Measurements from ENCODE around the gene PLCH2.
"Not testable (repeated sequence)": the region's sequence is repeated elsewhere in the genome, so short reads cannot be mapped to it uniquely, and the experiment has no call there.

The PLCH2 gene

DNA sequence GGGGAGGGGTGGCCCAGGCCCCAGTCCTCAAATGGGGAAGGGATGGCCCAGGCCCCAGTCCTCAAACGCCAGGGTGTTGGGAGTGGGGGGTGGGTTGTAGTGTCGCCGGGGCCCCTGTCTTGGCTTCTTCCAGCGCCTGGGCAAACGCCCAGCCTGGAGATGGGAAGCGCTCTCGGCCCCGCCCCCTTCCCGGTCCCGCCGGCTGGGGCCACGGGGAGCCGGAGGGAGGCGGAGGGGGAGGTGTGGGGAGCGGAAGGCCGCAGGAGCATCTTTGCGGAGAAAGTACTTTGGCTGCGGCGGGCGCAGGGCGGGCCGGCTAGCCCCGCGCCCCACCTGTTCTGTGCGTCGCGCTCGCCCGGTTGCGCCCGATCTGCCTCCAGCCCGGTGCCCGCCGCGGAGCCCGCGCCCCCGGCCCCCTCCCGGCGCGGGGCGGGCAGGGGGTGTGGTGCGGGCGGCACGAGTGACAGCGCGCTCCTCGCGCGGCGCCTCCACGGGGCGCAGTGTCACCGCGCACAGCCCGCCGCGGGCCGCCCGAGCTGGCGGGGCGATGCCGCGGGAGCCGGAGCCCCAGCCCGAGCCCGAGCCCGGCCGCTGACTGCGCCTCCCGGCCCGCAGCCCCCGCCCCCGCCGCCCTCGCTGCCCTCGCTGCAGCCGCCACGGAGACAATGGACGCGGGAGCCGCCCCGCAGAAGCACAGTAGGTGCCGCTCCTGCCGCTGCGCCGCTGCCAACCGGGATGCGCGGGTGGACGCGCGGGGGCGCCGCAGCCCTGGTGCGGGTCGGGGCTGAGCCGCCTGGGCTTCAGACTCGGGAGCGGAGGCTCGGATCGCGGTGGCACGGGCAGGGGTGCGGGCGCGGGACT lies 32.6 kb upstream of the PLCH2 start:
- DNase-seq = no peak

- no peak for DNase-seq
Measured at GRCh38 chr1:2444138-2444591, 31.9 kb upstream of the PLCH2 start.

GRCh38 chr1:2445162-2445822 lies 30.8 kb upstream of the PLCH2 start:
- DNase-seq = no peak

DNA sequence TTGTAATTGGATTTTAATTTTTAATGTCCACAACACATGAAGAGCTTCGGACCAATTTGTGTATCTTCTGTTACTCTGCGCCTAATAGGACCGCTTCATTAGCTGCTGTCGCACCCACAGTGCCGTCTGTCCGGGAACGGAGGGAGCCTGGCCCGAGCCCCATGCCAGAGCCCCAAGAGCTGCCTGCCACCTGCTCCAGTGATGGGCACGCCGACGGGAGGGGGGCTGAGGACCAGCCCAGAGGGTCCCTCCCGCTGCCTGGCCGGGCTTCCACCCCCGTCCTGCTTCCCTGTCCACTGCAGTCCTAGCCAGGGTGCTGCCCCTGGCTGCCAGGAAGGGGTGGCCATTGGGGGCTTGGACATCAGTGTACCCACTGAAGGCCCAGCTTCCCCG lies 30.3 kb upstream of the PLCH2 start:
- DNase-seq = no peak

DNA sequence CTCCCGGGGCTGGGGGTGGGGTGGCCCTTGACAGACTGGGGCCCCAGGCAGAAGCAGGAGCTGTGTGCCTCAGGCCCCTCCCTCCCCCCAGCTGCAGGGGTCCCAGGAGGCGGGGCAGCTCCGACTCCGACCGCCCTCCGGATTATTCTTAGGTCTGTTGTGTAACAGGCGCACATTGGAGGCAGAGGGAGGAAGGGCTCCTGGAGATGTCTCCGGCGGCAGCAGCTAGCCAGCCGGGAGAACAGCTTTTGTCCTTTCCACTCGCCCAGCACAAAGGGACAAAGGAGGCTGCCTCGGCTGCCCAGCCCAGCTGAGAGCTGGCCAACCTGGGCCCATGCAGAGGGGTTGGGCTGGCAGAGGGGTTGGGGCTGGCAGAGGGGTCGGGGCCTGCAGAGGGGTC lies 29.7 kb upstream of the PLCH2 start:
- no peak for DNase-seq

DNA sequence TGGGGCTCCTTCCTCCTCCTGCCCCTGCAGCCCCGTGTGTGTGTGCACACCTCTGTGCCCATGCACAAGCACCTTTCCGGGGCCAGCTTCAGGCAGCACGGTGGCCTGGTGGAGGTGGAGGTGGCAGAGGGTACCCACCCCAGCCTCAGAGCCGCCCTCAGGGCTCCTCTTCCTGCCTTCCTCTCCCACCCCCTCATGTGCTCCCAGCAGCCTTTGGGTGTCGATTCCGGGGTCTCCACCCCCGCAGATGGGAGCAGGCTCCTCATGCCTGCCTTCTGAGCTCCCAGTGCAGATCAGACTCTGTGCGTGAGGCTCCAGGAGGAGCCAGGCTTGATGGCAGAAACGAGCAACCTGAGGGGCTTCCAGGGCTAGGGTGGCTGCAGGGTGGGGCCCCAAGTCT lies 29.2 kb upstream of the PLCH2 start:
- no peak for DNase-seq

DNA sequence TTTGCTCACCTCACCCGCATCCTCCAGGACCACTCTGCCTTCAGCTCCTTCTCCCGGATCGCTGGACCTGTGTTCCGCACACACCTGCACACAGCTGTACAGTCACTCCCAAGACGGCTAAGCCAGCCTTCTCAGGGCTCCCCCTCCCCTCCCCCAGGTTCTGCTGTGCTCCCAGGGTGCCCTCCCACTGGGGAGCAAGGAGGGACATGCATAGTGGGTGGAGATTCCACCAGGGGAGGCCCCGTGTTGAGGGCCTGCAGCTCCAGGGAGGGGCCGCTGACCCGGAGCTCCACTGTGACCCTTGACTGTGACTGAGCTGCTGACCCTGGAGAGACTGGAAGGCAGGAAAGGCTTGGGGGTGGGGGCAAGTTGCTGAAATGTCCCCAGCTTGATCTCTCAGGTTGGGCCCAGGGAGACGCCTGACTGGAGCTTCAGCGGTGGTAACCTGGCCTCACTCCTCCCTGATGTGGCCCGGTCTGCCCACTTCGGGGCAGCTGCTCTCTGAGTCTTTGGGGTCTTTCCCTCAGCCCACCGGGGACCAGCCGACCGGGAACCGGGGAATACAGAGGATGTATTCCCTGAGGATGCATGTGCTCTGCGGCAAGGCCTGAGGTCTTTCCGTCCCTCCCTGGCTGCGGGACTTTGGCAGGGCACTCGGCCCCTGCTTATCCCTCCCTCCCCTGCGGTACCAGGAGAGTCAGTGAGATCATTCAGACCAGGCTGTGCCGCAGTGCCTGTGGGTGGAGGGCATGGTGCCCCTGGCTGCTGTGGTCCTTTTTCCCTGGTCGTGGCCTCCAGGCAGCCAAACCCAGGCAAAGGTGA lies 28.6 kb upstream of the PLCH2 start:
- DNase-seq = no peak

DNA sequence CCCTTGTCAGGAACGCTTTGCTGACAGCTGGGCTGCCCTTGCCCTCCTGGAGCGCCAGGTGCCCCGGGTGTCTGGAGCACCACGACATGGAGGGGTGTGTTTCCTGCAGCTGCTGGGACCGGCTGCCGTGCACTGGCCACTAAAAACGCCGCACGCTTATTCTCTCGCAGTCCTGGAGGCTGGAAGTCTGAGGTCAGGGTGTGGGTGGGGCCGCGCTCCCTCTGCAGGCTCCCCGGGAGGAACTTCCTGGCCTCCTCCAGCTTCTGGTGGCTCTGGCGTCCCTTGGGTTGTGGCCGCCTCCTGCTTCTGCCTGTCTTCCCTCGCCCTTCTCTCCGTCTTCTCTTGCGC lies 28.0 kb upstream of the PLCH2 start:
- DNase-seq = no peak

- DNase-seq = no peak
Measured at GRCh38 chr1:2449636-2450454, 26.2 kb upstream of the PLCH2 start.

DNA sequence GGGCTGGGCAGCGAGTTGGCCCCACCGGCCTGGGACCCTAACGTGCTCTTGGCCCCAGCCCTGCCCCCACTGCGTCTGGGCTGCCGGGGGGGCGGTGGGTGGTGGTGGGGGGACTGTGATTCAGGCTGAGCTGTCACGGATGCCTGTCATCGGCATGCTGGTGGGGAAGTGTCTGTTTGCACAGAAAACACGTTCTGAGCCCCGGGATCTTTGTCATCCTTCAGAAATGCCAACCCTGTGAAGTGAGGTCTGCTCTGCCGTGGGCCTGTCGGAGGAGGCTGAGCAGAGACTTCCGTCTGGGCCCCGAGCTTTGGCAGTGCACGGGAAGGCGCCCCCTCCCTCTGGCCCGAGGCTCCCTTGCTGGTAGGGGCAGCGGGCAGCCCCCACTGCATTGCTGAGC lies 24.3 kb upstream of the PLCH2 start:
- no peak for DNase-seq

- DNase-seq = no peak
Measured at GRCh38 chr1:2452201-2452931, 23.7 kb upstream of the PLCH2 start.

DNA sequence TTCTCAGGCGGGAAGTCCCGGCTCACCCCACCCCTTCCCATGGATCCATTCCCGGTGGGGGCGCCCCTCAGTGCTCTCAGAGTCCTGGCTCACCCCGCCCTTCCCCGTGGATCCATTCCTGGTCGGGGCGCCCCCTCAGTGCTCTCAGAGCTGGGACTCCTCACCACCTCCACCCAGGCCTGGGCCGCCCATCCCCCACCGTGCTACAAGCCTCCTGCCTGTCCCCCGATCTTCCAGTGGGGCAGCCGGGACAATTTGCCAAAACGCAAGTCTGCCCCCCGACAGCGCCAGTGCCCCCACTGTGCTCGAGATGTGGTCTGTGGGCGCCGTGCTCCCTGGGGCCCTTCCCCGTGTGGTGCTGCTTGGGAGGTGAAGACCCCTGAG lies 23.2 kb upstream of the PLCH2 start:
- no peak for DNase-seq

DNA sequence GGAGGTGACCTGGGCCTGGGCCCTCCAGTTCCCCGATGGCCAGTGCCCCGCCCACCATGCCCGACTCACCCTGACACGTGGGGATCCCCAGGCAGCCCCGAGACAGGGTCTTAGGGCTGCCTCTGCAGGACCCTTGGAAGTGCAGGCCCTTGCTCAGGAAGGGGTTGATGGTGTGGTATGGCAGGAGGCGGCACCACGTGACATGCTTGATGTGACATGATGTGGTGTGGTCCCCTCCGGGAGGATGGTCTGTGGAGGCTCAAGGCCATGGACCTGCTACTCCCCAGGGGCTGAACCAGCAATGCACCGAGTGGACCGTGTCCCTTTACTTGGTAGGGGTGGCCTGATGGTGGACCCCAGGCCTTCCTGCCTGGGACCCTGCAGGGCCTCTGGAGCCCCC lies 21.9 kb upstream of the PLCH2 start:
- no peak for DNase-seq

DNA sequence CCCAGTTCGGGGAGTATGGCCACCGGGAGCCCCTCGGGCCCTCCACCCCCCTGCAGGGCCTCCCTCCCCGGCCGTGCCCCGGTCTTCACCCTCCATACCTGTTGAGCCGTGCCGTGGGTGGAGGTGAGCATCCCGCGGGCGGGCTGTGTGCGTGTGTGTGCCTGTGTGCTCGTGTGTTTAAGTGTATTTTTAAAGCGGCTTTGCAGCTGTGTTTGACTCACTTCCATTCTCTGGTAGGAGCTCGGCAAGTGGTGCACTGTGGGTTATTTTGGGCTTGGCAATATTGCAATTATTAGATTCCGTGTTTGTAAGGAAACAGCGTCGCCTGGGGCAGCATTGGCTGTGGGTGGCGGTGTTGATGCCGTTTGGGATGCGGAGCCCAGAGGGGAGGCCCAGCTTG lies 20.3 kb upstream of the PLCH2 start:
- DNase-seq = no peak

DNA sequence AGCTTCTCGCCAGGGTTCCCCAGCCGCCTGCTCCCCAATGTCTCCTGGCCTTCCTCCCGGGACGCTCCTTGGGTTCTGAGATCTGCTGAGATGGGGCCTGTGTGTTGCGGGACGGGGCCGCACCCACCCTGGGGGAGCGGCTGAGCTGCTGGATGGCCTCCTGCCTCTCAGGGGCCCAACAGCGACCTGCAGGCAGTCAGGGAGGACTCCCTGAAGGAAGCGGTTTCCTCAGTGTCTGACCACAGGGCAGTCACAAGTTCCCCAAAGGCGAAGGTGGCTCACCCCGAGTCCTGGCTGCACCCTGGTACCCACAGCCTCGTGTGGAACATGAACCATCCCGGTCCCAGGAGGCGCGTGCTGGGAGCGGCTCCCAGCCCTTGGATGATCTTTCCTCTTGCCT lies 18.6 kb upstream of the PLCH2 start:
- no peak for DNase-seq

DNA sequence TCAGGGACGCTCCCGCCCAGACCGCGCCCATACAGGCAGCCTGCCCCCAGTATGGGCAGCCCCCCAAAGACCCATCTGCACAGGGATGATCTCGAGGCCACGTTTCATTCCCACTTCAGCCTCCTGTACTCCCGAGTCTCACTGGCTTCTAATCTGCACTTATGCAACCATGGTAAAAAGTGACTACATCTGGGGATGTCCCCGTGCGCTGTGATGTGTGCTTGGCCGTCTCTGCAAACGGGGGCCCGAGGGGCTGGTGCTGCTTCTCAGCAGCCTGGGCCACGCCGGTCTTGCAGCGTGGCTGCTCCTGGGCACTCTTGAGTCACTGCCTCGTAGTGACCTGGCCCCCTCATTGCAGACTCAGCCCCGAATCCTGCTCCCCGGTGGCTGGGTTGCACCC lies 17.4 kb upstream of the PLCH2 start:
- no peak for DNase-seq

- DNase-seq = not testable (repeated sequence)
Measured at GRCh38 chr1:2459102-2459753, 16.9 kb upstream of the PLCH2 start.

DNA sequence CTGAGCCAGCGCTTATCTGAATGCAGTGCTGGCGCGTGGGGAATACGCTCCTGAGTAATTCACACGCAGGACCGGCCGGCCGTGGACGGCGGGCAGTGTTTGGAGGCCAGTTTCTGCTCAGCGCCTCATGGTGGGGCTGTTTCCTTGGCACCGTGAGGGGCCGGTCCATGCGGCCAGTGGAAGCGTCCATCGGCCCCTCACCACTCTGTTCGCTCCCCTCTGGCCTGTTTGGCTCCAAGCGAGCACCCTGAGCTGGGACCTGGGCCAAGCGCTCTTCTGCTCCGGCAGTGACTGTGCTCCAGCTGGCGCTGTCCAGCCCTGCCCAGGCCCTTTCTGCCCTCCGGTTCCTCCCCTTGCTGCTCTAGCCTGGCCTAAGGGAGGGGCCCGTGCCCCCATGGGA lies 16.3 kb upstream of the PLCH2 start:
- no peak for DNase-seq

DNA sequence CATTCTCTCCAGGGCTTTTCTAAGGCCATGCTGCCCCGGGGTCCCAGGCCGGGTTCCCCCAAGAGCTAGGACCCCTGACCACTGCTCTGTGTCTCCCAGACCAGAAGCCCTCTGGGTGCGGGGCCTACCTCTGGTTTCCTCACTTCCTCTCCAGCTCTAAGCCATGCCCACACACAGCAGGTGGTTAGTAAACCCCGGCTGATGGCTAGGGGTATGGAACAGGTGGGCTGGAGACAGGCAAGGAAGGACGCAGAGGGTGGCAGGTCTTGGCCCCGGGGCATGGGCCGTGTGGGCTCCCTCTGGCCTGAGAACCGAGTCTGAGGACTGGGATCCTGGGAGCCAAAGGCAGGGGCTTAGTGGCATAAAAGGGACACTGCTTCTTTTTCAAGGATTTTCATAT lies 15.9 kb upstream of the PLCH2 start:
- no peak for DNase-seq

DNA sequence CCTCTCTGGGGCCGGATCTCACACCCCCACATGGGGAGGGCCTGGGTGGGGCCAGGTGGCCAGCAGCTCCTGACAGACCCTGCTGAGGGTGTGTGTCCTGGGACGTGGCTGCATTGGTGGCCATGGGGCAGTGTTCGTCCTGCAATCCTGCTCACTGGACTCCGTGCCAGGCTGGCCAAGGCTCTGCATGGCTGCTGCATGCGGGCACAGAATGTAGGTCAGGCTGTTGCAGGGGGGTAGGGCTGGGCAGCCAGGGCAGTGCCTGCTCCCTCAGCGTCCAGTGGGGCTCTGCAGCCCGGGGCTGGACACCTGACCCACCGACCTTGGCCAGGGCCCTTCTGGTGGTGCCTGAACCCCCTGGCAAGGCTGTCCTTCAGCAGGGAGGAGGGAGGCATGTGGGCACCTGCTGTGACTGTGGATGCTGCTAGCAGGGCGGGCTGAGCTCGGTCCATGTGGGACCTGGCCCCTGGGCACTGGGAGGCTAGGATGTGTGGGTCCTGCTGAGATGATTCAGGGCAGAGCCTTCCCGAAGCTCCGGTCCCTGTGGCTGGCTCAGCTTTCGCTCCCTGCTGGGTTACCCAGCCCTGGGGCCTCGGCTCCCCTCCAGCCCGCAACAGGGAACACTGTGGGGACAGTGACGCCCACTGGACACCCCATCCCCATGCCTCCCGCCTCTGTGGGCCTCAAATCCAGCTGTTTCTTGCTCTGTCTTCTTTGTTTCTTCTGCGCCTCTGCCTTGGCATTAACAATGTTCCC lies 14.9 kb upstream of the PLCH2 start:
- DNase-seq = no peak

GRCh38 chr1:2462819-2463218 lies 13.3 kb upstream of the PLCH2 start:
- no peak for DNase-seq
